Ascending aorta (tissue), 2 donors: Measurements from ENCODE around the gene CMC1. TPM values are rescaled to one million over a fixed set of nuclear protein-coding genes. Genes with fewer than 3 reads are reported as not detected.

Experiments
- DNase-seq, 2 donors: peaks; one replicate each; pipeline ENCODE4 v3.0.0-alpha.2; 2019; ENCODE audit warnings: low spot score in 2 of 2
- H3K27ac ChIP-seq, 2 donors: fragments of 200-600 bp; sonication (generic); one replicate each; pipeline ENCODE4 v1.5.1; 2016 to 2017; ENCODE audit warnings: mild to moderate bottlenecking in 1 of 2
- H3K27me3 ChIP-seq: fragments of 200-600 bp; sonication (generic); one replicate; pipeline ENCODE4 v1.5.1; 2017
- H3K36me3 ChIP-seq, 2 donors: fragments of 200-600 bp; sonication (generic); one replicate each; pipeline ENCODE4 v1.5.1; 2016
- H3K4me1 ChIP-seq, 2 donors: fragments of 200-600 bp; sonication (generic); one replicate each; pipeline ENCODE4 v1.5.1; 2016 to 2017; ENCODE audit warnings: mild to moderate bottlenecking in 1 of 2
- H3K4me3 ChIP-seq, 2 donors: fragments of 200-600 bp; sonication (generic); one replicate each; pipeline ENCODE4 v1.5.1; 2016 to 2017; ENCODE audit warnings: mild to moderate bottlenecking in 1 of 2
- H3K9me3 ChIP-seq, 2 donors: fragments of 200-600 bp; sonication (generic); one replicate each; pipeline ENCODE4 v1.5.1; 2016
- CTCF ChIP-seq, 3 experiments: fragments of 200-600 bp in 2 of 3; fragments of 450-650 bp in 1 of 3; sonication (generic) in 2 of 3; IDR thresholded peaks; one replicate each; pipeline ENCODE4 v1.5.1; 2016 to 2019; ENCODE audit warnings: antibody characterized with exemption in 3 of 3, mild to moderate bottlenecking in 1 of 3, moderate library complexity in 1 of 3
- intact Hi-C: fragments of 100-400 bp; cut with DNase I; formaldehyde crosslinking; loops from one replicate; pipeline ENCODE4 v1.15.1; 2023
- total RNA-seq: library from RNA; depleted of rRNA; stranded (reverse); fragments of >200 nt; gene quantifications from one replicate; pipeline ENCODE4 v1.1.0, GENCODE V29; 2016

CMC1 gene
- total RNA-seq, 1 donor from 2014 or later, result 68.5 TPM

- no peaks in the 10 kb centered on the region for H3K4me1 ChIP-seq
- H3K27ac ChIP-seq, result no peak overlapping the region
- no peak for DNase-seq
- H3K9me3 ChIP-seq, result no peaks in the 10 kb centered on the region
- H3K27me3 ChIP-seq, result no peaks in the 10 kb centered on the region
- no peak for TF ChIP-seq CTCF (IDR thresholded peaks at IDR 0.05)
- H3K4me3 ChIP-seq, result no peak overlapping the region
- H3K36me3 ChIP-seq, result peaks cover 19 to 38% of the 10 kb centered on the region in 2 donors
- intact Hi-C loops, result no loop called here
Observed at GRCh38 chr3:28335246-28335645, 93.8 kb downstream of the CMC1 start.

GRCh38 chr3:28337230-28337629, 95.8 kb downstream of the CMC1 start:
- H3K9me3 ChIP-seq, result no peaks in the 10 kb centered on the region
- peaks cover 0 to 7% of the 10 kb centered on the region in 2 donors for H3K4me1 ChIP-seq
- peaks cover 19 to 39% of the 10 kb centered on the region in 2 donors for H3K36me3 ChIP-seq
- no peak overlapping the region for H3K4me3 ChIP-seq
- intact Hi-C loops, result no loop called here
- TF ChIP-seq CTCF (IDR thresholded peaks at IDR 0.05), result no peak
- no peak overlapping the region for H3K27ac ChIP-seq
- H3K27me3 ChIP-seq, result no peaks in the 10 kb centered on the region
- no peak for DNase-seq

GRCh38 chr3:28343144-28343543, 101.7 kb downstream of the CMC1 start:
- Histone ChIP-seq H3K36me3 (peaks cover 4 to 15% of the 10 kb centered on the region in 2 donors), H3K9me3 (no peaks in the 10 kb centered on the region), H3K4me3 (no peak overlapping the region), H3K27me3 (no peaks in the 10 kb centered on the region), H3K4me1 (peaks cover 0 to 31% of the 10 kb centered on the region in 2 donors), H3K27ac (peak overlapping the region in 1 of 2 donors; percentile 25)
- DNase-seq, result no peak
- intact Hi-C loops, result loop anchor here (10.0 kb wide), 1 partner anchor 818 kb away; no protein-coding TSS in a partner anchor
- TF ChIP-seq CTCF (IDR thresholded peaks at IDR 0.05), result no peak

- no peak for DNase-seq
- no peak overlapping the region for H3K27ac ChIP-seq
- H3K36me3 ChIP-seq, result no peaks in the 10 kb centered on the region
- peak overlapping the region in 1 of 2 donors; percentile 88 for H3K4me3 ChIP-seq
- H3K9me3 ChIP-seq, result no peaks in the 10 kb centered on the region
- peaks cover 0 to 39% of the 10 kb centered on the region in 2 donors for H3K4me1 ChIP-seq
- intact Hi-C loops, result loop anchor here (5.0 to 10.0 kb wide), 2 partner anchors 103 to 821 kb away; partner anchors contain the start of gene CMC1
- TF ChIP-seq CTCF (IDR thresholded peaks at IDR 0.05), result no peak
- no peaks in the 10 kb centered on the region for H3K27me3 ChIP-seq
Observed at GRCh38 chr3:28345690-28346089, 104.3 kb downstream of the CMC1 start.

- Histone ChIP-seq H3K9me3 (peaks cover 0 to 8% of the 10 kb centered on the region in 2 donors), H3K4me1 (peaks cover 0 to 32% of the 10 kb centered on the region in 2 donors), H3K4me3 (peak overlapping the region; percentile 88 to 95), H3K27me3 (no peaks in the 10 kb centered on the region), H3K36me3 (peaks cover 3 to 4% of the 10 kb centered on the region in 2 donors), H3K27ac (peak overlapping the region; percentile 100)
- TF ChIP-seq CTCF (IDR thresholded peaks at IDR 0.05), result no peak
- intact Hi-C loops, result loop anchor here (5.0 to 10.0 kb wide), 2 partner anchors 105 to 823 kb away; partner anchors contain the start of gene CMC1
- DNase-seq, result peak in 1 of 2 donors; percentile 61
Observed at GRCh38 chr3:28347374-28348264, 106.2 kb downstream of the CMC1 start.
